ENCODE results near the gene SUSD6. TPM values are rescaled to one million over a fixed set of nuclear protein-coding genes. Genes with fewer than 3 reads are reported as not detected.

The SUSD6 gene
- total RNA-seq, 2 experiments from 2014 or later = 62.9 to 66.4 TPM

DNA sequence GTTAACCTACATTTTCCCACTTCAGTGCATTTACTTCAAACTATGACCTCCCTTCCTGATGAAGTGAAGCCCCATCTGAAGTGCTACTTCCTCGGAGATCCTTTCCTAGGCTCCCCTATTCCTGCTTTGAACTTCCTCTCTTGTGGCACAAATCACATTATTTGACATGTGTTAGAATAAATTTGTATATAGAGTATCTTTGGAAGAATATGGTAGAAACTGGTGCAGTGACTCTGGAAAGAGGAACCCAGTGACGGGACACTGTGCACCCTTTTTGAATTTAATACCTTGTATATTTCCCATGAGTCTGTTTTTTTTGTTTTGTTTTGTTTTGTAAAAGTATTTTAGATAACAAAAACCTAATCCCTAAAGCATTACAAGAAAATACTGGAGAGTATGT is 89.2 kb downstream of the SUSD6 start:
- Mint-ChIP-seq H3K27ac (no peak overlapping the region), H3K4me1 (peaks cover 86% of the 10 kb centered on the region), H3K4me3 (no peak overlapping the region), H3K27me3 (no peaks in the 10 kb centered on the region), H3K9me3 (ENCODE audit: low read depth) (no peaks in the 10 kb centered on the region), H3K36me3 (peaks cover 23% of the 10 kb centered on the region)
- ATAC-seq (no peak), DNase-seq (no peak)
- CTCF ChIA-PET = no interaction called here

DNA sequence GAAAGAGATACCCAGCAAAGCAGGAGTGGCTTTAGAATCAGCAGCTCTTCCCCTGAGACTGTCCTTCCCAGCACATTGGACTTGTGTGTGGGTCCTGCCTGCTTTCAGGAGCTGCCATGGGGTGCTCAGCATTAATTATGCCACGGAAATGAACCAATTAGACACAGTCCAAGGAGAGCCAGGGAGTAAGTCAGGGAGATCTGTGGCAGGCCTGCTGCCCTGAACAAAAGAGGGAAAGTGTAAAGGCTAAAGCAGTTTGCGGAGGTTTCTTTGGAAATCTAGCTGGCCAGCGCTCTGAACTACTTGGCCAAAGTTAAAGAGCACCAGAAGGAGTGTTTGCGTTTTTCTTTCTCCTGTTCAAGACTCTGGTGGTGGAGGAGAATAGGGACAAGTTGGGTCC is 89.9 kb downstream of the SUSD6 start:
- no peak for DNase-seq
- Mint-ChIP-seq H3K27me3 (no peaks in the 10 kb centered on the region), H3K27ac (peak overlapping the region; percentile 61), H3K36me3 (peaks cover 28% of the 10 kb centered on the region), H3K4me1 (peaks cover 85% of the 10 kb centered on the region), H3K9me3 (ENCODE audit: low read depth) (no peaks in the 10 kb centered on the region), H3K4me3 (no peak overlapping the region)
- no peak for ATAC-seq
- CTCF ChIA-PET = interaction anchor here (1.6 kb wide), 1 partner anchor 10 kb away, joined by 4 read pairs; no protein-coding TSS in a partner anchor

DNA sequence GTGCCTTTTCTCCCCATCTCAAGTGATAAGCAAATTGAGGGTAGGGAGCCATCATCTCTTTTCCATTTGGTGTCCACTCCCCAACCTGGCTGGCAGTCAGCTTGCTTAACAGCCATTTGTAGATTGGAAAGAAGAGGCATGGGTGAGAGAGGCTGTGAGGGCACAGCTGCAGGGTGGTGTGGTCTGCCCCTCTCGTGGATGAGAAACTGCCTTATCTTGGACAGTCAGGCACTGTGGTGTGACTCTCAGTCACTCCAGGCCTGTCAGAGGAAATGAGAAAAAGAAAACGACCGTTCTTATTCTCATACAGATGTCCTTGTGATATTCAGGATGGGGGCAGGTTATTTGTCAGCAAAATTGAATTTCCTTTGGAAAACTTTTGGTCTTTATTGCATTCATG is 90.5 kb downstream of the SUSD6 start:
- Mint-ChIP-seq H3K27me3 (no peaks in the 10 kb centered on the region), H3K36me3 (peaks cover 31% of the 10 kb centered on the region), H3K4me1 (peaks cover 83% of the 10 kb centered on the region), H3K9me3 (ENCODE audit: low read depth) (no peaks in the 10 kb centered on the region), H3K27ac (peak overlapping the region; percentile 58), H3K4me3 (no peak overlapping the region)
- CTCF ChIA-PET = interaction anchor here (0.5 to 1.6 kb wide), 4 partner anchors 10 to 42 kb away, joined by 3 to 4 read pairs (median 4); no protein-coding TSS in a partner anchor
- ATAC-seq = peak; percentile 38
- DNase-seq = no peak

- no peaks in the 10 kb centered on the region for H3K9me3 Mint-ChIP-seq (ENCODE audit: low read depth)
- DNase-seq (no peak), ATAC-seq (peak; percentile 39)
- no peaks in the 10 kb centered on the region for H3K27me3 Mint-ChIP-seq
- H3K36me3 Mint-ChIP-seq = peaks cover 34% of the 10 kb centered on the region
- CTCF ChIA-PET = interaction anchor here (1.0 to 2.2 kb wide), 6 partner anchors 10 to 44 kb away, joined by 3 to 6 read pairs (median 4); no protein-coding TSS in a partner anchor
- H3K27ac Mint-ChIP-seq = peak overlapping the region; percentile 18
- H3K4me3 Mint-ChIP-seq = no peak overlapping the region
- H3K4me1 Mint-ChIP-seq = peaks cover 78% of the 10 kb centered on the region
Observed at GRCh38 chr14:69703047-69704039, 91.9 kb downstream of the SUSD6 start.

DNA sequence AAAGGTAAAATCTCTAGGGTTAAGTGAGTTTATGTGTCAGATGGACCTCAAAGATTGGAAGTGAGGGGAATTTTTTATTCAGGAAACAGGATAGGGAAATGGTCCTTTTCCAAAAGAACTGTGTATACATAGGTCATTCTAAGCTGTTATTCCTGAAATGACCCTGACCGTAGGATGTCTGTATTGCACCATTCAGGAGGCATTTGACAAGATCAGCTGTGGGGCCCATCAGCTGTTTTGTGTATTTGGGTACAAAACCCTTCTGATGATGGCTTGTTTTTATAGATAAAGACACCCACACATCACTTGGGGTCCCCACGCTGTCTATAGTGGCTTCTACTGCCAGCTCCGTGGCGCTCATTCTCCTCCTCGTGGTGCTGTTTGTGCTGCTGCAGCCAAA is 92.9 kb downstream of the SUSD6 start:
- Mint-ChIP-seq H3K36me3 (peaks cover 41% of the 10 kb centered on the region), H3K4me3 (no peak overlapping the region), H3K9me3 (ENCODE audit: low read depth) (no peaks in the 10 kb centered on the region), H3K4me1 (peaks cover 76% of the 10 kb centered on the region), H3K27me3 (no peaks in the 10 kb centered on the region), H3K27ac (no peak overlapping the region)
- CTCF ChIA-PET = interaction anchor here (1.1 to 2.2 kb wide), 4 partner anchors 9 to 23 kb away, joined by 4 to 6 read pairs (median 4); no protein-coding TSS in a partner anchor
- DNase-seq = no peak
- ATAC-seq = no peak

DNA sequence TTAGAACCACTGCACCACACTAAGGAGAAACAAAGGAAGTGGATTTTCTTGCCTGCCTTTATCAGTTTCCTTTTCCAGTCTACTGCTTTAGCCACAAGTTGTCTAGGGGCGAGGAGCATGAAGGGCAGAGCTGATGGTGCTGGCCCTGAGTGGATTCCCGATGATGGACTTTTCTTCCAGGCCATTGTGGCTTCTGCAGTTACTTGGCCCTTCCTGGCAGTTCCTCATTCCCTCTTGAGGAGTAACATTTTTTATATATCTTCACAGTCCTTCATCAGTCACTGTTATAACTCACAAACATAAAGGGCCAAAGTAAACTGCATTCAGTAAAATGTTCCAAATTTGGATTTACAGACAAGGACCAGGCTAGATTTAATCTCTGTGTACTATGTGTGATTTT is 94.3 kb downstream of the SUSD6 start:
- peaks cover 73% of the 10 kb centered on the region for H3K4me1 Mint-ChIP-seq
- no peak overlapping the region for H3K4me3 Mint-ChIP-seq
- H3K36me3 Mint-ChIP-seq = peaks cover 44% of the 10 kb centered on the region
- no peaks in the 10 kb centered on the region for H3K27me3 Mint-ChIP-seq
- peak overlapping the region; percentile 50 for H3K27ac Mint-ChIP-seq
- ATAC-seq = peak; percentile 31
- CTCF ChIA-PET = interaction anchor here (1.5 to 1.8 kb wide), 2 partner anchors 11 to 20 kb away, joined by 5 to 6 read pairs; no protein-coding TSS in a partner anchor
- DNase-seq = no peak
- H3K9me3 Mint-ChIP-seq (ENCODE audit: low read depth) = no peaks in the 10 kb centered on the region

GRCh38 chr14:69708049-69708448 is 96.7 kb downstream of the SUSD6 start:
- no peak for DNase-seq
- peak overlapping the region; percentile 54 for H3K27ac Mint-ChIP-seq
- no peaks in the 10 kb centered on the region for H3K27me3 Mint-ChIP-seq
- ATAC-seq = no peak
- H3K4me1 Mint-ChIP-seq = peaks cover 68% of the 10 kb centered on the region
- CTCF ChIA-PET = interaction anchor here (1.5 kb wide), 1 partner anchor 35 kb away, joined by 5 read pairs; no protein-coding TSS in a partner anchor
- H3K9me3 Mint-ChIP-seq (ENCODE audit: low read depth) = no peaks in the 10 kb centered on the region
- H3K4me3 Mint-ChIP-seq = no peak overlapping the region
- H3K36me3 Mint-ChIP-seq = peaks cover 56% of the 10 kb centered on the region

- DNase-seq (peak; percentile 70), ATAC-seq (peak; percentile 73)
- no peak overlapping the region for H3K4me3 Mint-ChIP-seq
- peak overlapping the region; percentile 69 for H3K27ac Mint-ChIP-seq
- H3K27me3 Mint-ChIP-seq = no peaks in the 10 kb centered on the region
- no peaks in the 10 kb centered on the region for H3K9me3 Mint-ChIP-seq (ENCODE audit: low read depth)
- CTCF ChIA-PET = interaction anchor here (0.8 to 3.6 kb wide), 8 partner anchors 18 to 160 kb away, joined by 3 to 13 read pairs (median 5); no protein-coding TSS in a partner anchor
- H3K4me1 Mint-ChIP-seq = peaks cover 68% of the 10 kb centered on the region
- H3K36me3 Mint-ChIP-seq = peaks cover 56% of the 10 kb centered on the region
Observed at GRCh38 chr14:69708586-69709560, 97.5 kb downstream of the SUSD6 start.

GRCh38 chr14:69710378-69710777 is 99.0 kb downstream of the SUSD6 start:
- no peak overlapping the region for H3K4me3 Mint-ChIP-seq
- no peak for ATAC-seq
- H3K27me3 Mint-ChIP-seq = no peaks in the 10 kb centered on the region
- H3K9me3 Mint-ChIP-seq (ENCODE audit: low read depth) = no peaks in the 10 kb centered on the region
- CTCF ChIA-PET = interaction anchor here (0.8 to 3.6 kb wide), 7 partner anchors 17 to 162 kb away, joined by 3 to 13 read pairs (median 5); no protein-coding TSS in a partner anchor
- peaks cover 67% of the 10 kb centered on the region for H3K4me1 Mint-ChIP-seq
- no peak for DNase-seq
- peak overlapping the region; percentile 22 for H3K27ac Mint-ChIP-seq
- H3K36me3 Mint-ChIP-seq = peaks cover 56% of the 10 kb centered on the region

- CTCF ChIA-PET = interaction anchor here (1.2 to 3.6 kb wide), 3 partner anchors 9 to 127 kb away, joined by 4 to 13 read pairs (median 5); no protein-coding TSS in a partner anchor
- H3K36me3 Mint-ChIP-seq = peaks cover 54% of the 10 kb centered on the region
- no peaks in the 10 kb centered on the region for H3K9me3 Mint-ChIP-seq (ENCODE audit: low read depth)
- H3K4me3 Mint-ChIP-seq = no peak overlapping the region
- no peak overlapping the region for H3K27ac Mint-ChIP-seq
- H3K4me1 Mint-ChIP-seq = peaks cover 66% of the 10 kb centered on the region
- ATAC-seq (no peak), DNase-seq (no peak)
- H3K27me3 Mint-ChIP-seq = no peaks in the 10 kb centered on the region
Observed at GRCh38 chr14:69711065-69711464, 99.7 kb downstream of the SUSD6 start.

GRCh38 chr14:69711477-69711876 is 100.1 kb downstream of the SUSD6 start:
- peak overlapping the region; percentile 87 for H3K27ac Mint-ChIP-seq
- H3K36me3 Mint-ChIP-seq = peaks cover 53% of the 10 kb centered on the region
- CTCF ChIA-PET = interaction anchor here (1.2 to 3.6 kb wide), 3 partner anchors 10 to 127 kb away, joined by 4 to 13 read pairs (median 5); no protein-coding TSS in a partner anchor
- H3K4me3 Mint-ChIP-seq = no peak overlapping the region
- ATAC-seq = no peak
- H3K4me1 Mint-ChIP-seq = peaks cover 69% of the 10 kb centered on the region
- DNase-seq = no peak
- H3K27me3 Mint-ChIP-seq = no peaks in the 10 kb centered on the region
- H3K9me3 Mint-ChIP-seq (ENCODE audit: low read depth) = no peaks in the 10 kb centered on the region

- Mint-ChIP-seq H3K36me3 (peaks cover 50% of the 10 kb centered on the region), H3K27me3 (no peaks in the 10 kb centered on the region), H3K9me3 (ENCODE audit: low read depth) (no peaks in the 10 kb centered on the region), H3K4me1 (peaks cover 71% of the 10 kb centered on the region), H3K27ac (peak overlapping the region; percentile 87), H3K4me3 (no peak overlapping the region)
- CTCF ChIA-PET = interaction anchor here (1.2 to 3.6 kb wide), 3 partner anchors 10 to 127 kb away, joined by 4 to 13 read pairs (median 5); no protein-coding TSS in a partner anchor
- ATAC-seq (no peak), DNase-seq (no peak)
Observed at GRCh38 chr14:69711881-69712560, 100.6 kb downstream of the SUSD6 start.

Measured in activated CD8-positive, alpha-beta memory T cell treated with anti-CD3 and anti-CD28 coated beads, Interleukin-2, amount 10 ng/mL, durations not matched to agents 7 days and 5 days (primary cell).